Measurements from ENCODE around the gene SLC39A3. TPM values are rescaled to one million over a fixed set of nuclear protein-coding genes. Genes with fewer than 3 reads are reported as not detected.

Gene SLC39A3
- total and polyA plus RNA-seq, 2 experiments from 2014 or later = 33.5 to 47.4 TPM

DNA sequence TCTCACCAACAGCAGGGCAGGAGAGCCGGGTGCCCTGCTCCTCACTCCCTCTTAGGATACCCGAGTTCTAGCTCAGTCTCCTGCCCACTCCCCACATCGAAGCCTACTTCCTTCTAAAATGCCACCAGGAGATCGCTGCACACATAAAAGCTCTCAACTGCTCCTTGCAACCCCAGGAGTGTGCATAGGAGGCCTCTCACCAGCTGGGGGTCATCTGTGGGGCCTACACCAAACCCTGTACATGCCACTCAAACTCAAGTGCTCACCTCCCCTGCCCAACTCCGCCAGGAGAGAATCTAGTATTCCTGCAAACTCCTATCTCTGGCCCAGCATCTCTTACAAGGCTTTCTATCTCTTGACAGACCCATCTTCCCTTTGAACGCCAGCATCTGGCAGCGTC is 40.5 kb upstream of the SLC39A3 start:
- no peaks in the 10 kb centered on the region for H3K36me3 ChIP-seq (ENCODE audit: insufficient read depth)
- DNase-seq (ENCODE audit: low spot score) (no peak), ATAC-seq (no peak)
- H3K4me1 ChIP-seq (ENCODE audit: insufficient read depth) = peaks cover 9% of the 10 kb centered on the region
- H3K4me3 ChIP-seq = no peak overlapping the region
- Mint-ChIP-seq H3K9me3 (peaks cover 4% of the 10 kb centered on the region; the same call in 1 of the 3 replicates), H3K27ac (no peak overlapping the region), H3K4me3 (peak overlapping the region; percentile 5; the same call in 1 of the 3 replicates), H3K36me3 (ENCODE audit: low read depth) (peaks cover 30% of the 10 kb centered on the region), H3K4me1 (peaks cover 18% of the 10 kb centered on the region), H3K27me3 (ENCODE audit: insufficient read depth, low read depth, poor library complexity) (peaks cover 9% of the 10 kb centered on the region)
- peaks cover 77% of the 10 kb centered on the region for H3K79me2 ChIP-seq (replicated peaks; ENCODE audit: insufficient read depth)
- H3K27ac ChIP-seq (ENCODE audit: low read depth) = no peak overlapping the region
- H2AFZ ChIP-seq = no peak overlapping the region
- H3K4me2 ChIP-seq = no peak overlapping the region
- 0 out of 2 replicates have a peak, but pooled peaks cover 5% of the 10 kb centered on the region for H3F3A ChIP-seq (replicated peaks; ENCODE audit: low read depth)
- TF ChIP-seq JUNB (IDR thresholded peaks at IDR 0.05; ENCODE audit: unreplicated experiment) = no peak
- TF ChIP-seq, protein P1, sequence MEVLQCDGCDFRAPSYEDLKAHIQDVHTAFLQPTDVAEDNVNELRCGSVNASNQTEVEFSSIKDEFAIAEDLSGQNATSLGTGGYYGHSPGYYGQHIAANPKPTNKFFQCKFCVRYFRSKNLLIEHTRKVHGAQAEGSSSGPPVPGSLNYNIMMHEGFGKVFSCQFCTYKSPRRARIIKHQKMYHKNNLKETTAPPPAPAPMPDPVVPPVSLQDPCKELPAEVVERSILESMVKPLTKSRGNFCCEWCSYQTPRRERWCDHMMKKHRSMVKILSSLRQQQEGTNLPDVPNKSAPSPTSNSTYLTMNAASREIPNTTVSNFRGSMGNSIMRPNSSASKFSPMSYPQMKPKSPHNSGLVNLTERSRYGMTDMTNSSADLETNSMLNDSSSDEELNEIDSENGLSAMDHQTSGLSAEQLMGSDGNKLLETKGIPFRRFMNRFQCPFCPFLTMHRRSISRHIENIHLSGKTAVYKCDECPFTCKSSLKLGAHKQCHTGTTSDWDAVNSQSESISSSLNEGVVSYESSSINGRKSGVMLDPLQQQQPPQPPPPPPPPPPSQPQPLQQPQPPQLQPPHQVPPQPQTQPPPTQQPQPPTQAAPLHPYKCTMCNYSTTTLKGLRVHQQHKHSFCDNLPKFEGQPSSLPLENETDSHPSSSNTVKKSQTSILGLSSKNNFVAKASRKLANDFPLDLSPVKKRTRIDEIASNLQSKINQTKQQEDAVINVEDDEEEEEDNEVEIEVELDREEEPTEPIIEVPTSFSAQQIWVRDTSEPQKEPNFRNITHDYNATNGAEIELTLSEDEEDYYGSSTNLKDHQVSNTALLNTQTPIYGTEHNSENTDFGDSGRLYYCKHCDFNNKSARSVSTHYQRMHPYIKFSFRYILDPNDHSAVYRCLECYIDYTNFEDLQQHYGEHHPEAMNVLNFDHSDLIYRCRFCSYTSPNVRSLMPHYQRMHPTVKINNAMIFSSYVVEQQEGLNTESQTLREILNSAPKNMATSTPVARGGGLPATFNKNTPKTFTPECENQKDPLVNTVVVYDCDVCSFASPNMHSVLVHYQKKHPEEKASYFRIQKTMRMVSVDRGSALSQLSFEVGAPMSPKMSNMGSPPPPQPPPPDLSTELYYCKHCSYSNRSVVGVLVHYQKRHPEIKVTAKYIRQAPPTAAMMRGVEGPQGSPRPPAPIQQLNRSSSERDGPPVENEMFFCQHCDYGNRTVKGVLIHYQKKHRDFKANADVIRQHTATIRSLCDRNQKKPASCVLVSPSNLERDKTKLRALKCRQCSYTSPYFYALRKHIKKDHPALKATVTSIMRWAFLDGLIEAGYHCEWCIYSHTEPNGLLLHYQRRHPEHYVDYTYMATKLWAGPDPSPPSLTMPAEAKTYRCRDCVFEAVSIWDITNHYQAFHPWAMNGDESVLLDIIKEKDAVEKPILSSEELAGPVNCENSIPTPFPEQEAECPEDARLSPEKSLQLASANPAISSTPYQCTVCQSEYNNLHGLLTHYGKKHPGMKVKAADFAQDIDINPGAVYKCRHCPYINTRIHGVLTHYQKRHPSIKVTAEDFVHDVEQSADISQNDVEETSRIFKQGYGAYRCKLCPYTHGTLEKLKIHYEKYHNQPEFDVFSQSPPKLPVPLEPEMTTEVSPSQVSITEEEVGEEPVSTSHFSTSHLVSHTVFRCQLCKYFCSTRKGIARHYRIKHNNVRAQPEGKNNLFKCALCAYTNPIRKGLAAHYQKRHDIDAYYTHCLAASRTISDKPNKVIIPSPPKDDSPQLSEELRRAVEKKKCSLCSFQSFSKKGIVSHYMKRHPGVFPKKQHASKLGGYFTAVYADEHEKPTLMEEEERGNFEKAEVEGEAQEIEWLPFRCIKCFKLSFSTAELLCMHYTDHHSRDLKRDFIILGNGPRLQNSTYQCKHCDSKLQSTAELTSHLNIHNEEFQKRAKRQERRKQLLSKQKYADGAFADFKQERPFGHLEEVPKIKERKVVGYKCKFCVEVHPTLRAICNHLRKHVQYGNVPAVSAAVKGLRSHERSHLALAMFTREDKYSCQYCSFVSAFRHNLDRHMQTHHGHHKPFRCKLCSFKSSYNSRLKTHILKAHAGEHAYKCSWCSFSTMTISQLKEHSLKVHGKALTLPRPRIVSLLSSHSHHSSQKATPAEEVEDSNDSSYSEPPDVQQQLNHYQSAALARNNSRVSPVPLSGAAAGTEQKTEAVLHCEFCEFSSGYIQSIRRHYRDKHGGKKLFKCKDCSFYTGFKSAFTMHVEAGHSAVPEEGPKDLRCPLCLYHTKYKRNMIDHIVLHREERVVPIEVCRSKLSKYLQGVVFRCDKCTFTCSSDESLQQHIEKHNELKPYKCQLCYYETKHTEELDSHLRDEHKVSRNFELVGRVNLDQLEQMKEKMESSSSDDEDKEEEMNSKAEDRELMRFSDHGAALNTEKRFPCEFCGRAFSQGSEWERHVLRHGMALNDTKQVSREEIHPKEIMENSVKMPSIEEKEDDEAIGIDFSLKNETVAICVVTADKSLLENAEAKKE (CRISPR knock-in tag; IDR thresholded peaks at IDR 0.05) = no peak
- no peak for TF ChIP-seq EZH2phosphoT487 (IDR thresholded peaks at IDR 0.05; ENCODE audit: unreplicated experiment)
- no peak for TF ChIP-seq POLR2AphosphoS5 (IDR thresholded peaks at IDR 0.05; ENCODE audit: low read depth)
- no peak for TF ChIP-seq CREB1 (CRISPR knock-in tag; IDR thresholded peaks at IDR 0.05; ENCODE audit: low read depth)
- TF ChIP-seq, protein P2, sequence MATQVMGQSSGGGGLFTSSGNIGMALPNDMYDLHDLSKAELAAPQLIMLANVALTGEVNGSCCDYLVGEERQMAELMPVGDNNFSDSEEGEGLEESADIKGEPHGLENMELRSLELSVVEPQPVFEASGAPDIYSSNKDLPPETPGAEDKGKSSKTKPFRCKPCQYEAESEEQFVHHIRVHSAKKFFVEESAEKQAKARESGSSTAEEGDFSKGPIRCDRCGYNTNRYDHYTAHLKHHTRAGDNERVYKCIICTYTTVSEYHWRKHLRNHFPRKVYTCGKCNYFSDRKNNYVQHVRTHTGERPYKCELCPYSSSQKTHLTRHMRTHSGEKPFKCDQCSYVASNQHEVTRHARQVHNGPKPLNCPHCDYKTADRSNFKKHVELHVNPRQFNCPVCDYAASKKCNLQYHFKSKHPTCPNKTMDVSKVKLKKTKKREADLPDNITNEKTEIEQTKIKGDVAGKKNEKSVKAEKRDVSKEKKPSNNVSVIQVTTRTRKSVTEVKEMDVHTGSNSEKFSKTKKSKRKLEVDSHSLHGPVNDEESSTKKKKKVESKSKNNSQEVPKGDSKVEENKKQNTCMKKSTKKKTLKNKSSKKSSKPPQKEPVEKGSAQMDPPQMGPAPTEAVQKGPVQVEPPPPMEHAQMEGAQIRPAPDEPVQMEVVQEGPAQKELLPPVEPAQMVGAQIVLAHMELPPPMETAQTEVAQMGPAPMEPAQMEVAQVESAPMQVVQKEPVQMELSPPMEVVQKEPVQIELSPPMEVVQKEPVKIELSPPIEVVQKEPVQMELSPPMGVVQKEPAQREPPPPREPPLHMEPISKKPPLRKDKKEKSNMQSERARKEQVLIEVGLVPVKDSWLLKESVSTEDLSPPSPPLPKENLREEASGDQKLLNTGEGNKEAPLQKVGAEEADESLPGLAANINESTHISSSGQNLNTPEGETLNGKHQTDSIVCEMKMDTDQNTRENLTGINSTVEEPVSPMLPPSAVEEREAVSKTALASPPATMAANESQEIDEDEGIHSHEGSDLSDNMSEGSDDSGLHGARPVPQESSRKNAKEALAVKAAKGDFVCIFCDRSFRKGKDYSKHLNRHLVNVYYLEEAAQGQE (IDR thresholded peaks at IDR 0.05; ENCODE audit: unreplicated experiment) = no peak
- TF ChIP-seq CTCF (conservative IDR thresholded peaks at IDR 0.05; ENCODE audit: low read depth in 2 of 2) = no peak
- no peak for TF ChIP-seq EZH2 (IDR thresholded peaks at IDR 0.05; ENCODE audit: low read depth, unreplicated experiment)
- H3K9me2 ChIP-seq (ENCODE audit: insufficient read depth) = no peaks in the 10 kb centered on the region
- peaks cover 65% of the 10 kb centered on the region for H4K20me1 ChIP-seq (replicated peaks; ENCODE audit: insufficient read depth)
- H3K27me3 ChIP-seq (ENCODE audit: insufficient read depth) = no peaks in the 10 kb centered on the region

Measured in GM23338 (cell line).